Measurements from ENCODE around the gene ZNF598. TPM values are rescaled to one million over a fixed set of nuclear protein-coding genes. Genes with fewer than 3 reads are reported as not detected.

ZNF598 gene
- total and polyA plus RNA-seq, 2 of the 13 experiments (the other 11 are each of a cell fraction or from before 2014, with no cell fraction given) = 13.5 to 14.2 TPM

- TF ChIP-seq ZNF318 (CRISPR knock-in tag; IDR thresholded peaks at IDR 0.05) = 0 out of 2 replicates have a peak, but pooled peaks have one; percentile 54
- TF ChIP-seq POLR2A (IDR thresholded peaks at IDR 0.05; ENCODE audit: insufficient read depth in 1 of 2, low read depth in 2 of 2, low read length in 2 of 2) = peak in 1 of 2 experiments; percentile 18; a peak in 2 of 4 replicates
These were observed 44.1 kb downstream of the ZNF598 start (continued) for GRCh38 chr16:1965396-1966001.

All from HepG2 (cell line).